Glomerular visceral epithelial cell (primary cell): ENCODE data around the gene CRTC3.

Experiments used
- DNase-seq: peaks from one replicate; pipeline ENCODE4 v3.0.0-alpha.2; 2016; ENCODE audit errors: extremely low spot score

Gene CRTC3

DNA sequence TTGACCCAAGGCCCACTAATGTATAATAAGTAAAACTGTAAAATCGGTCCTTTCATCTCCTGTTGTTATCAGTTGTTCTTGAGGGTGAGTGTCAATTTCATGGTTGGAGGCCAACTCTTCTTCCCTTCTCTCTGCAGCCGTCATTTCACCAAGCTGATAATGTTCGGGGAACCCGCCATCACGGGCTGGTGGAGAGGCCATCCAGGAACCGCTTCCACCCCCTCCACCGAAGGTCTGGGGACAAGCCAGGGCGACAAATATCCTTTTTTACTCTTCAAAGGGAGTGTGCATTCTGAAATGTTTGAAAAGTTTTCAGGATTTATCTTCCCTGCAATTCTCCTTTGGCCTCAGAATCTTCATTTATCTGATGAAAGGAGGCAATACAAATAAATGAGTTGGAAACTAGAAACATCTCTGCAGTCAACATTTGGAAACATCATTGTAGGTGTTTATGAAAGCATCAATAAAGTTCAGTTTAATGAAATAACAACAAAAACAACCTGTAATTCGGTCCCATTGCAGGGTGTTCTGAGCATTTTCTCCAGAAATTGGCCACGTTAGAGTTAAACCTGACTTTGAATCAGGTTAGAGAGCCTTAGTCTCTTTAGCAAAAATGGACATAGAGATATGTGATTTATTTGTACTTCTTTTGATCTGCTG is 63.9 kb downstream of the CRTC3 start:
- DNase-seq = no peak

DNA sequence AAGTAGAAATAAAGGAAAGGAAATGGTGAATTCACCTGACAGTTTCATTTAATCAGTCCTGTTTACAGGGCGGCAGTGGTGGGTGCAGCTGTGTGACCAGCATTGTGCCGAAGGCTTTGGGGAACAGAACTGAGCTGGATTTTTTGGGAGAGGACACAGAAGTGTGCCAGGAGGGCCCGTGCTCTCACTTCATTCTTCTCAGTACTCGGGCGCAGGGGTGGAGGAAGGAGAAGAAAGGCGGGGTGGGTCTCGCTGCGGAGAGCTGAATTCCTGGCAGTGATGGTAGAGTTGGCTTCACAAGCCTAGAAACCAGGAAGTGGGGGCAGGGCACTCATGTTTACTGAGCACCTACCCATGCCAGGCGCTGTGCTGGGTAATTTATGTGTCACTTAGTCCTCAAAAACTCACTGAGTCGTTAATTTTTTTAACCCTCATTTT is 64.6 kb downstream of the CRTC3 start:
- DNase-seq = no peak

DNA sequence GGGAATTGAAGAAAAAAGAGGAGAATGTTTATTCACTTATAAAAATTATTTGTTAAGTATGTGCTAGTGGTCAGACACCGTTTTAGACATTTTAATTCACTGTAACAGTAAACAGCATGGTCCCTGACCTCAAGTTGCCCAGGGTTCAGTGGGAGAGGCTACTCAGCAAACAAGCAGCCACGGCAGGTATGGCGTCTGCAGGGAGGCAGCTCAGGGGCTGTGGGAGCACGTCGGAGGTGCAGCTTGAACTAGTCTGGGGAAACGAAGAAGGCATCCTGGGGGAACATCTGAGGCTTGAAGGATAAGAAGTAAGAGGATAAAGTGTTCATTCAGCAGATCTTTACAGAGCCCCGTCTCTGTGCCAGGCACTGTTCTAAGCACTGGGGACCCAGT is 66.0 kb downstream of the CRTC3 start:
- DNase-seq = no peak

DNA sequence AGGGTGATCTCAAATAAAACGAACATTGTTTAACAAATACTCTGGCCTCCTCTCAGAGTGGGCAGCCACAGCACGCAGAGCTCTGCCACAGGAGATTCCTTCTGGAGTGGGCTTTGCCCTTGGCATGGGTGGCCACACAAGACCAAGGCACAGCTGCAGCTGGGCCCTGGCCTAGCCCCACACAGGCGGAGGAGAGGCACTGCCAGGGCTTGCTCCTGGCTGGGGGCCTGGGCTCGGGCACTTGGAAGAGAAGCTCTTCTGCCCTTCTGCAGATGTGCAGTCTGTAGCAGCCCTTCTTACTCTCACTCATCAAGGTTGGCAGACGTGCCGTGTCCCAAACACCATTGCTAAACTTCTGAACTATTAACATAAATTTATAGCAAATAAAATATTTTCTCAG is 67.2 kb downstream of the CRTC3 start:
- DNase-seq = no peak

DNA sequence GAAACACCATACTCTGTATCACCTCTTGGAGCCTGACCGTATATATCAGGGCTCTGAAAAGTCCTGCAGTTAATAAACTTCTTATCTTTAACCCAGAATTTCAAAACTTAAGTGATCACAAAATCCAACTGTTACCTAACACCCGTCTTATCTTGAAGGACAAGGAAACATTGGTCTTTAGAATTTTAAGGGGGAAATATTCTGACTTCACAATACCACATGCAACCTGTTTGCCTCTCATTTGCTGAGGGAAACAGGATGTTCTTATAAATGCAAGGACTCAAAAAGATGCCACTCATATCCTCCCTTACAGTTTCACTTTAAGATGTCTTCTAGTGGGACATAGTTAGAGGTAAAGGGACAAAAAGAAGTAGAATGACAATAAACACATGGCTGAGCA is 67.9 kb downstream of the CRTC3 start:
- no peak for DNase-seq

DNA sequence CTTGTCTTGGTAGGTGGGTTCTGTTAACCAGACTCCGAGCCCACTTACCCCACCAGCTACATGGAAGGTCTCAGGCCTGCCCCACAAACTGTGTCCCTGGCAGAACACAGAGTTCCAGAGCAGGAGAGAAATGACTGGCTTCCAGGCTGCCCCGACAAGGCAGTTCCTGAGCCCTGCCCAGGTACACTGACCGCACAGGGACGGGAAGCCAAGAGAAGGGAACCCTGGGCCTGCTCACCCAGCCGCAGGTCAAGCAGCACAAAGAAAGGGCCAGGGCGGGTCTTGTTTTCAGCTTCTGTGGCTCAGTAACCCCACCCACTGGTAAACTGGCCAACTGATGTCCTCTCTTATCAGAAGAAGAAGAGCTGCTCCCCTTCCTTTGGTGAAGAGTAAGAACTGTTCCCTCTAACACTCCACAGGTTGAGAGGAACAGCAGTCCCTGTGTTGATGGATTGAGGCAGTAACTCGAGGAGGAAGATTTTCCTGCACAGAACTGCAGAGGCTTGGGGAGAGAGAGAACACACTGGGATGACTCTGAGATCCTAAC is 68.4 kb downstream of the CRTC3 start:
- DNase-seq = no peak

DNA sequence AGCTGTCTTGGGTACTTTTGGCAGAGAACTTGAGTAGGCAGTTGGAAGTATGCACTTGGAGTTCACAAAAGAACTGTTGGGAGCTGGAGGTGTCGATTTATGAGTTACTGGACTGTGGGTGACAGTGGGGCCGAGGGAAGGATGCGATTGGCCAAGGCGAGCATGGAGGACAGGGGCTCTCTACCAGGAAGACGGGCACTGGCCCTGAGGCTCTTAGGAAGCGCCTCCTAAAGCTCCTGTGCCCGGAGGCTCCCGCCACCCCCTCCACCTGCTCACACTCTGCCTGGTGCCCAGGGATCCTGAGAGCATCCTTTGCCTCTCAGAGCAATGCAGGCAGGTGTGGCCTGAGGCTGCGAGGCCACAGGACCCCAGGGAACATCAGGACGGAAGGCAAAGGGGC is 69.0 kb downstream of the CRTC3 start:
- DNase-seq = no peak

DNA sequence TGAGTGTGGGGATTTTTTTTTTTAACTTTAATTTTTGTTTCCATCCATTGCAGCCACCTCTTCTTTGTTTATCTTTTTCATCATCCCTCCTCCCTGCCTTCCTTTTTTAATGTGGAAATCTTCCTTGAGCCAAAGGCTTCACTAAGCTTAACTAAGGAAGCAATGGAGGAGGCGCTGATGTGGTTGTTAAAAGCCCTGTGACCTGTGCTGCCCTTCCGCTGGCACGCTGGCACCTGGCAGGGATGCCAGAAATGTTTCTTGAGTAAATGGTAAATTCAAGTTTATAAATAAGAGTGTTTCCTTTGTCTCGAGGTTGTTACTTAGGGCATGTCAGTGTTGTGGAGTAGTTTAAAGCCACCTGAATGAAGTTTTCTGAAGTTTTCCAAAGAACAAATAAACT is 69.4 kb downstream of the CRTC3 start:
- no peak for DNase-seq

DNA sequence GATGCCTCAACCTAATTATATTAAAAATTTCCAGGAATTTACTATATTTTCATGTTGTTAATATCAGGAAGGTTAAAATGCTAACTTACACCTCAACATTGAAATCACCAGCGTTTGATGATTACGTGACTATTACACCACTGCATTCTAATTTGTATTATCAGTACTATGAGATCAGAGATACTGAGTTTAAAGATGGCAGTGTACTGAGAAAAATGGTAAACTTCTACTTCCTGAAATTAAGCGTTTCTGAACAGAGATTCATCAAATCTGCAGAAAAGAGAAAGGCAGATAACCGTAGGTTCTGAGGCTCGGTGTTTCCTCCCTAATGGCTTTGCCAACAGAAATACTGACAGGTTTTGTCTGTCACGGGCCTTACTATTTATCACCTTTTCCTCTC is 69.9 kb downstream of the CRTC3 start:
- DNase-seq = no peak

DNA sequence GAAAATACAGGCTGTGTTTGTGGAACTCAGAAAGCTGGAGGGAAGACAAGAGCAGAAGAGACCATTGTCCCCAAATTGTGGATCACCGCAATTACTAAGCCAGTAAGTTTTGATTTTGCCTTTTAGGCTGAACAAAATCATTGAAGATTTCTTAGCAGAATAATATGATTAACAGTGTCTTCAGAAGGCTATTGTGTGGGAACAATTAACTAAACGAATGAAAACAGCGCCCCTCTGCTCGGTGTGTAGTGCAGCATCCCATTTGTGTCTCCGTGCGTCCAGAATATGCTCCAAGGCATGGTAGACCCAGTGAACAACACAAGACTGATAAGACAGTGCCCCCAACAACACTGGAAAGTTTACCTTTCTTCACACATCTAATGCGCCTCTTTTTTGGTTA is 71.2 kb downstream of the CRTC3 start:
- DNase-seq = no peak

DNA sequence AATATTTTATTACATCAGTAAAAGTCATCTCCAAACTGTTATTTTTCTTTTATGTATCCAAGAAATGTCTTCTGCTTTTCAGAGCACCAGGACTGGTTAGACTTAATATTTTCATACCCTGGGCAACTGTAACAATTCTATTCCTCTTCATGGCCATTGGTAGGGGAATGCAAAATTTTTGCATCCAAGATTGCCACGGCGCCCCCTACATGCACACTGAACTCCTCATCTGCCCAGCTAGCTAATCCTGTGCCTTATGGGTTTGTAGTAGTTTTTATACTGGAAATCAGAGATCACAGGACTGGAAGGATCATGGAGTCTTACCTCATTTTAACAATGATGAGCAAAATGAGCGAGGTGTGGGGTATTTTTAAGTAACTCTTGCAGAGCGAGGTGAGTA is 74.2 kb downstream of the CRTC3 start:
- DNase-seq = no peak

DNA sequence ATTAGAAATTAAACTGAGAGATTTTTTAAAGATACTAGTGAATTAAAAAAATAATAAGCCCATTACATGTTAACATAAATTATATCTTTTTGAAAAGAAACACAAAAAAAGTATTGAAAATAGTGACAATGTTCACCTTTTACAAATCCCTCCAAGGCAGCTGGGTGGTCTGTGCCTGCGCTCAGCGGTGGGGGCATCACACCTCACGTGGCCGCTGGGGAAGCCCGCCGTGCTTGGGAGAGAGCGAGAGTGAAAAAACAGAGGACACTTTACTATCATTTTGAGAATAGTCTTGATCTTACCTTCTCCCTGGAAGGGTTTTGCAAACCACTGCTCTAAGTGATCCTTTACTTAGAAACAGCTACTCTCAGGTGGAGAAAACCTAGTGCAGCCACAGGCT is 76.9 kb downstream of the CRTC3 start:
- no peak for DNase-seq

DNA sequence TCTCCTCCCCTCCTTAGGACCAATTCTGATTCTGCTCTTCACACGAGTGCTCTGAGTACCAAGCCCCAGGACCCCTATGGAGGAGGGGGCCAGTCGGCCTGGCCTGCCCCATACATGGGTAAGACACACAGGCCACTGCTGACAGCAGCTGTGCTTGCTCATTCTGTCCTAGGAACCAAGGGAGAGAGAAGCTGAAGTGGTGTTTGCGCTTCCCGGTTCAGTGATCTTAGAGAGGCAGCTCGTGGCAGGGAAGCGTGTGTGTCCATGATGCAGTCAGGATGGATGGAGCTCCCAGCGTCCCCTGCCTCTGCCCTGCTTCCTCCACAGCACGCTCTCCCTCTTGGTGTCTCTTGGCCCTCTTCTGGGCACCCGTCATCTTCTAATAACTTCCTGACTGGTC is 77.6 kb downstream of the CRTC3 start:
- no peak for DNase-seq

DNA sequence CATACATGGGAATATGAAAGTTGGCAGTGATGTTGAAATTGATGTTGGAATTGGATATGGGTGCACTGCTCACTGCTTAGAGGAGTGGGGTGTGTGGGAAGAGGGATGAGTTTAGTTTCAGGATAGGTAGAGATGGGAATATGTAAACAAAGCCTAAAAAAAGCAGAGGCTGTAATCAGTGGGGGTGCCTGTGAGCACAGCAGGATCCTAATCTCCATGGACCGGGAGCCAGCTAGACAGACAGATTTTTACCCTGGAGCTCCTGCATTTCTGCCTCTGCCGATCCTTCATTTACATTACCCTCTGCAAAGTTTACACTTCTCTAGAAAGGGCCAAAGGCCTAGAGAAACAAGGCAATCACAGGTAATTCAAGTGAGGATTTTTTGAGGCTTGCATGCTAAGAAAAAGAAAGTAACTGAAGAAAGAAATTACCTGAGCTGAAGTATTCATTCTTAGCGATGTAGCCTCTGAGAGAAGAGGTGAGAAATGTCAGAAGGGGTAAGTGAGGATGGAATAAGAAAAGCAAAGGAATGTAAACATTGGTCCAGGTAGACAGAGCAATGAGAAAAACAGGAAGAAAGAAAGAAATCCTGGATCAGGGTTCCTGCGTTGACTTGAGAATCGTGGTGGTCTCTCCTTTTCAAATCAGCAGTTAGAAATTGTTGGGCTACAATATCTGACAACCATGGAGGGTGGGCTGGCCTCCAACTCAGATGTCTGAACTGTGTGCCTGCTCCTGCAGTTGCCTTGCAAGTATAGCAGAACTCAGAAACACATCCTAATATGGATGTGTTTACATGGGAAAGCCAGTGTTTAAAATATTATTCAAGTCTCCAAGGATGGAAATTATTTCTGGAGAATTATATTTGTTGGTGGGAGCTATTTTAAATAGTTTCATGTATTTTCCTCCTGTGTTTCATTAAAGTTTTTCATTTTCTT is 79.8 kb downstream of the CRTC3 start:
- DNase-seq = no peak

DNA sequence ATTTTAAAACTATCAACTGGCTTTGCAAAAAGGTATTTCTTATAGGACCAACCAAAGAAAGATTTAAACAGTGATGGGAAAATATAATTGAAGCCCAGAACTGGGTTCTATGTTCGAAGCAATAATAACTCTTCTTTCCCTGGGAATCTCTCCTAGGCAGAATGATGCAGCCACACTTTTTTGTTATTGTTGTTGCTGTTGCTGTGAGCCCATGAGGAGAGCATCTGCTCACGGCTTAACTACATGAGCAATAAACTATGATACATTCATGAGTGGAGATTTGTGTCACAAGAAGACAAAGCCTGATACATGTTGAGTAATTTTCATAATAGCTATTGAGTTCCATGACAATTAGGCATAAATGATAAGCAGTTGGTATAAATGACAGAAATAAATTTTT is 80.5 kb downstream of the CRTC3 start:
- no peak for DNase-seq

DNA sequence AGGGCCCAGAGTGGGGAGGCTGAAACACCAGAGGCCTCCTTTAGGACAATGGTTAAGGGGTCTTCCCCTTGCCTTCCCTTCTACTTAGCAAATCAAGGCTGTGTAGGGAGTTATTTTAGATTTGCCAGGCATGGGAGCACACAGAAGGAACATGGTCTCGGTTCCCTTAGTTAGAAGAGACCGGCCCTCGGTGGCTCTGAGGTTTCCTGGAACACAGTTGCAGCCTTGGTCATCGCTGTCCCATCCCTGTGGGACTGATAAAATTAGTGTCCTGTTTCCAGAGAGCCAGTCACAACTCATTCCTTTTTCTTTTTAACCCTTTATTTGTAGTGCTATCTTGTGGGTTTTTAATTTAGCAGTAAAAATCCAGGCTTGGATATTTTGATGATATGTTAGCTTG is 81.4 kb downstream of the CRTC3 start:
- no peak for DNase-seq

DNA sequence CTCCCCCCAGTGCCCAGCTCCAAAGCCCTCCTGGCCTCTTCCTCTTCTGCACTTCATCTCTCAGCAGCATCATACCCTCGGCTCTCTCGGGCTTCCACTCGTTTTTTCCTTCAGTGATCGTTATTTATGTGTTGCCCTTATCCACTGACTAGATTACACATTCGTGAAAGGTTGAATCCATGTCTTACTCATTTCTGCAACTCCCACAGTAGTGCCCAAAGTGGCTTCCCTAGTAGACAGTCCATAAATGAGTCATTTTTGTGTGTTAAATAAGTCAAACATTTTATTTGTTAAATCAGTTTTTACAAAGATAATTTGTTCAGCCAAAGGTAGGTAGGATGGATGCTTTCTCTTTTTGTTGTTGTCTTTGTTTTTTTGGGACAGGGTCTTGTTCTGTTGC is 87.4 kb downstream of the CRTC3 start:
- DNase-seq = no peak

DNA sequence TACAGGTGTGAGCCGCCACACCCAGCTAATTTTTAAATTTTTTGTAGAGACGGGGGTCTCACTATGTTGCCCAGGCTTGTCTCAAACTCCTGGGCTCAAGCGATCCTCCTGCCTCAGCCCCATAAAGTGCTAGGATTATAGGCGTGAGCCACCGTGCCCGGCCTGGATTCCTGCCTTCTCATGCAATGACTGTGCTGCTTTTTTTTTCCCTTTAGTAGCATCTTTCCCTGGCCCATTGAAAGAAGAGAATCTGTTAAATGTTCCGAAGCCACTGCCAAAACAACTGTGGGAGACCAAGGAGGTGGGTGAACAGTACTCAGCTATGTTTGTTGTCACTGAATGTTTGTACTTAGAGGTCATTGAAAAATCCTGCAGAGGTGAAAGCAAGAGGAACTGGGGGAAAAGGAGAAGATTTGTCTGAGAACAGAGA is 88.0 kb downstream of the CRTC3 start:
- no peak for DNase-seq

DNA sequence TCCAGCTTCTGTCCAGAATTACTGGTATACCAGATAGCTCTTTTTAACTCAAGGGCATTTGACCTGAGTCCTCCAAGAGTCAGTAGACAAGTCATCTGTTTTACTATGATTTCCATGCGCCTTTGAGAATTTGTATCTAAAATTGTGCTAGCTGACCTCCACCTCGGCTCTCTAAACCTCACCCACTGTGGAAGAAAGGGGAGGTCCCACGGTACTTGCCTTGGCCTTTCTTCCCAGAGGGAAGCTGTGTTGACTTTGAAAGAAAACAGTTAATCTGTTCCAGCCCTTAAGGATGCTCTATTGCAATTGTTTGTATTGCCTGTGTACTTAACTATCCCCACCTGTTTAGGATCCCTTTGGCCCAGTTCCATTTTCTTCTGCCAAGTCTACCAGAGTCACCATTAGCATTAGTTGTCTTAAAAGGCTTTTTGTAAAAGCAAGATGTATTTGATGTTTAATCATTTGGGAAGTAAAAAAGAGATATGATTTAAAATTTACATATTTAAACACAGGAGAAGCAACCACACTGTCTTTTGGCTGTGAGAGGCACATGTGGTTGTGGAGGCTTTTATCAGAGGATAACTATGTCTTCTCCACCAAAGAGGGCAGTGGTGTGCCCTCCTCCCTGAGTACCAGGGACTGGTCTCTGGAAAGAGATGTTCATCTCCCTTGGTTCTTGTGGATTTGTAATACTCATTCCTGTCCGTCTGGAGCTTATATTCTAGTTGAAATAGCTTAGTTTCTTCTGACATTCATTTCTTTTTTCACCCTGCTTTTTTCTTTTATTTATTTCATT is 88.8 kb downstream of the CRTC3 start:
- DNase-seq = no peak

DNA sequence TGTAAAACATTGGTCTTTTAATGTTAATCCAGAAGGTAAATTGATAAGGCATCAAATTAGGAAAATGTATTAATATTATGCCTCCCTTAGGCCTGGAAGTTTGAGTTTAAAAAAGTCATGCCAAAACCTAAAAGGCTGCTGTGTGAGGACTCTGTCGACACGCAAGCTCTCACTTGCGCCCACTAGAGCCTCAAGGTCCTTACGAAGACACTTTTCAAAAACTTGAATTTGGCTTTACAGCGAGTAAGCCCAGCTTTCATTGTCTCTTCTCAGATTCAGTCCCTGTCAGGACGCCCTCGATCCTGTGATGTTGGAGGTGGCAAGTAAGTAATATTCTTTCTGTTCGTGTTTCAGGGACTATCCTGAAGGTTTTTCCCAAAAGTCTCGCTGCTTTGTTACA is 89.7 kb downstream of the CRTC3 start:
- DNase-seq = no peak

DNA sequence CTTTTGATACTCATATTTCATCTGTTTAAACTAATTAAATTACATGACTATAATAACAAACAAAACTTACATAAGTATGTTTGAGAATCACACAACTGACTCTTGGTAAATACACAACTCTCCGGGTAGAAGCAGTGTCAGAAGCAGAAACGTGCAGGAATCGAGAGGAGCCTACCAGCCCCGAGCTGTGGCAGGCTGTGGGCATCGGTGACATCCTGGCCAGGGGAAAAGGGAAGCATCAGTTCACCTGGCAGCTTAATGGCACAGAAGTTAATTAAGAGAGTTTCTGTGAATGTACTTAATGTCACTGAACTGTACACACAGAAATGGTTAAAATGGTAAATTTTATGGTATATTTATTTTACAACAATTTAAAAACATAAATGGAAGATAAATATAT is 90.2 kb downstream of the CRTC3 start:
- no peak for DNase-seq

DNA sequence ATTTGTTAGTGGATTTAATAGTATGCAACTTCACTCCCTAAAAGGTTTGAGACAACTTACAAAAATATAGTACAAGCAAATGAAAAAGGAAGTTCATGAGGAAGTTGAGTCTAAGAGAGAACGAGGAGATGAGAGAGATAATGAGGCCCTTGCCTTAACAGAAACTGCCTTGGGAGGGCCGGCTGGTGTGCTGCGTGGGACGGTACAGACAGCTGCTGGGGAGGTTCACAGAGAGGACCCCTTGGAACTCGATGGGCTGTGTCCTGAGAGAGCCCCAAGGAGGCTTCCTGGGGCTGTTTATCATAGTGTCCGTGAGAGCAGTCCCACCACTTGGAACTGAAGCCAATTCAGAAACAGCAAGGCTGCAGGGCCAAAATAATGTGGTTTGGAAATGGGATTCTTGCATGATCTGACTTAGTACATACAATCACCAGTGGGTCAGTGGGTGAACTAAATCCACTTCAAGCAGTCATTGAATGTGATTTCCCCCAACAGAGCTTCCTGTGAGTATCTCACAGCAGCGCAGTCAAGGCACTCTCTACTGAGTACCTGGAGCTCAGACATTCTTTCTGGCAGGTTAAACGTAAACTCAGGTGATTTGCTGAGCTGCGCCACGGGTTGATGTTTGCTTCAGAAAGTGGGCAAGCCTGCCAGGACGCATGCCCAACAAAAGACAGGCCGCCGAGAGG is 90.8 kb downstream of the CRTC3 start:
- DNase-seq = no peak
